NOMO-1 treated with dmso at 0.1 percent for 144 hours (cell line): Measurements from ENCODE around the gene NPHP1.
"Not testable (repeated sequence)": the region's sequence is repeated elsewhere in the genome, so short reads cannot be mapped to it uniquely, and the experiment has no call there.

Experiments used
- DNase-seq: peaks from one replicate; lab custom pipeline; 2025; ENCODE audit not compliant: unreplicated experiment; lab: John Stamatoyannopoulos, UW

Gene NPHP1

GRCh38 chr2:110105183-110105582 is 99.6 kb downstream of the NPHP1 start:
- no peak for DNase-seq

GRCh38 chr2:110104025-110104771 is 100.6 kb downstream of the NPHP1 start:
- no peak for DNase-seq

GRCh38 chr2:110103061-110103961 is 101.5 kb downstream of the NPHP1 start:
- DNase-seq, result no peak

- no peak for DNase-seq
Observed at GRCh38 chr2:110101901-110102803, 102.7 kb downstream of the NPHP1 start.

GRCh38 chr2:110101280-110101844 is 103.5 kb downstream of the NPHP1 start:
- peak; percentile 35 for DNase-seq

- not testable (repeated sequence) for DNase-seq
Observed at GRCh38 chr2:110100880-110101279, 103.9 kb downstream of the NPHP1 start.

GRCh38 chr2:110100480-110100879 is 104.3 kb downstream of the NPHP1 start:
- DNase-seq, result no peak

GRCh38 chr2:110099471-110100225 is 105.2 kb downstream of the NPHP1 start:
- DNase-seq, result no peak

- DNase-seq, result no peak
Observed at GRCh38 chr2:110099038-110099425, 105.8 kb downstream of the NPHP1 start.

- no peak for DNase-seq
Observed at GRCh38 chr2:110097506-110098220, 107.2 kb downstream of the NPHP1 start.

GRCh38 chr2:110095994-110096633 is 108.7 kb downstream of the NPHP1 start:
- no peak for DNase-seq

GRCh38 chr2:110094884-110095534 is 109.8 kb downstream of the NPHP1 start:
- not testable (repeated sequence) for DNase-seq

GRCh38 chr2:110093924-110094323 is 110.9 kb downstream of the NPHP1 start:
- DNase-seq, result not testable (repeated sequence)

GRCh38 chr2:110090164-110090563 is 114.6 kb downstream of the NPHP1 start:
- DNase-seq, result not testable (repeated sequence)

GRCh38 chr2:110083757-110084156 is 121.1 kb downstream of the NPHP1 start:
- DNase-seq, result not testable (repeated sequence)

GRCh38 chr2:110083162-110083561 is 121.7 kb downstream of the NPHP1 start:
- DNase-seq, result not testable (repeated sequence)

GRCh38 chr2:110078104-110078503 is 126.7 kb downstream of the NPHP1 start:
- DNase-seq, result not testable (repeated sequence)

- DNase-seq, result not testable (repeated sequence)
Observed at GRCh38 chr2:110075896-110076295, 128.9 kb downstream of the NPHP1 start.
